GM04503 (cell line): ENCODE results near the gene FIGLA.
"Not testable (repeated sequence)": the region's sequence is repeated elsewhere in the genome, so short reads cannot be mapped to it uniquely, and the experiment has no call there.

ENCODE experiments used
- DNase-seq: peaks from one replicate; pipeline ENCODE4 v3.0.0-alpha.2; 2012; ENCODE audit warnings: low read depth

The FIGLA gene

GRCh38 chr2:70743677-70744076 lies 46.8 kb downstream of the FIGLA start:
- DNase-seq = no peak

- DNase-seq = no peak
These were observed 47.4 kb downstream of the FIGLA start for GRCh38 chr2:70743068-70743467.

GRCh38 chr2:70739492-70739891 lies 51.0 kb downstream of the FIGLA start:
- not testable (repeated sequence) for DNase-seq

GRCh38 chr2:70738159-70738558 lies 52.3 kb downstream of the FIGLA start:
- no peak for DNase-seq

- DNase-seq = no peak
These were observed 55.4 kb downstream of the FIGLA start for GRCh38 chr2:70735071-70735470.

GRCh38 chr2:70733646-70734180 lies 56.7 kb downstream of the FIGLA start:
- no peak for DNase-seq

GRCh38 chr2:70732766-70733645 lies 57.4 kb downstream of the FIGLA start:
- no peak for DNase-seq

- no peak for DNase-seq
These were observed 59.7 kb downstream of the FIGLA start for GRCh38 chr2:70730730-70731129.

- DNase-seq = no peak
These were observed 60.8 kb downstream of the FIGLA start for GRCh38 chr2:70729647-70730046.

- DNase-seq = no peak
These were observed 62.3 kb downstream of the FIGLA start for GRCh38 chr2:70728128-70728527.
